ENCODE data around the gene FGFR3.

Gene FGFR3

DNA sequence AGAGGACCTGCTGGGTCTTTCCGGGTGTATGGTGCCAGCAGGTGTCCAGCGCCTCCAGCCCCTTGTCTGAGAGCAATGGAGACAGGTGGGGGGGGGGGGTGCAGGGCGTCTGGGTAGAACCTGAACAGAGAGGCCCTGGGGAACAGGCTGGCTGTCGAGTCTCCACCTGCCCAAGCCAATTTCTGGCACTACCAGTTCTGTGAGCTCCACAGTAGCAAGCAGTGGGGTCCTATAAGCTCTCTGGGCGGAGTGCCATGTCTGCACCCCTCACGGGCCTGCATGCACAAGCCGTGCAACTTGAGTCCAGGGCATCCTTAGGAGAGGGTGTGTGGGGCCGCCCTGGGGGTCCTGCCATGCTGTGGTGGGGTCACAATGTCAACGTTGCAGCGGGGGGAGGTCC lies 10.1 kb upstream of the FGFR3 start:
- no peak overlapping the region for H3K27ac ChIP-seq (ENCODE audit: low read depth, low read length)
- H3K4me1 ChIP-seq (ENCODE audit: control insufficient read depth, insufficient read depth, low read length, unreplicated experiment) = no peaks in the 10 kb centered on the region
- H3K4me3 ChIP-seq (ENCODE audit: low read depth, low read length) = no peak overlapping the region
- no peaks in the 10 kb centered on the region for H3K27me3 ChIP-seq (ENCODE audit: insufficient read depth, low read length)
- H2AFZ ChIP-seq (ENCODE audit: low read length, unreplicated experiment) = no peak overlapping the region
- no peaks in the 10 kb centered on the region for H3K36me3 ChIP-seq (ENCODE audit: insufficient read depth, low read length)
- H3K79me2 ChIP-seq (ENCODE audit: control insufficient read depth, insufficient read depth, low read length, unreplicated experiment) = no peaks in the 10 kb centered on the region

- H3K27ac ChIP-seq (ENCODE audit: low read depth, low read length) = no peak overlapping the region
- H3K27me3 ChIP-seq (ENCODE audit: insufficient read depth, low read length) = no peaks in the 10 kb centered on the region
- H2AFZ ChIP-seq (ENCODE audit: low read length, unreplicated experiment) = no peak overlapping the region
- no peaks in the 10 kb centered on the region for H3K36me3 ChIP-seq (ENCODE audit: insufficient read depth, low read length)
- no peaks in the 10 kb centered on the region for H3K4me1 ChIP-seq (ENCODE audit: control insufficient read depth, insufficient read depth, low read length, unreplicated experiment)
- H3K79me2 ChIP-seq (ENCODE audit: control insufficient read depth, insufficient read depth, low read length, unreplicated experiment) = no peaks in the 10 kb centered on the region
- H3K4me3 ChIP-seq (ENCODE audit: low read depth, low read length) = no peak overlapping the region
Measured at GRCh38 chr4:1783970-1784369, 9.1 kb upstream of the FGFR3 start.

GRCh38 chr4:1784395-1784788 lies 8.7 kb upstream of the FGFR3 start:
- no peak overlapping the region for H3K4me3 ChIP-seq (ENCODE audit: low read depth, low read length)
- no peaks in the 10 kb centered on the region for H3K4me1 ChIP-seq (ENCODE audit: control insufficient read depth, insufficient read depth, low read length, unreplicated experiment)
- H3K36me3 ChIP-seq (ENCODE audit: insufficient read depth, low read length) = no peaks in the 10 kb centered on the region
- H3K27ac ChIP-seq (ENCODE audit: low read depth, low read length) = no peak overlapping the region
- H2AFZ ChIP-seq (ENCODE audit: low read length, unreplicated experiment) = no peak overlapping the region
- H3K27me3 ChIP-seq (ENCODE audit: insufficient read depth, low read length) = no peaks in the 10 kb centered on the region
- no peaks in the 10 kb centered on the region for H3K79me2 ChIP-seq (ENCODE audit: control insufficient read depth, insufficient read depth, low read length, unreplicated experiment)

- H3K27me3 ChIP-seq (ENCODE audit: insufficient read depth, low read length) = no peaks in the 10 kb centered on the region
- no peak overlapping the region for H3K27ac ChIP-seq (ENCODE audit: low read depth, low read length)
- no peaks in the 10 kb centered on the region for H3K4me1 ChIP-seq (ENCODE audit: control insufficient read depth, insufficient read depth, low read length, unreplicated experiment)
- no peaks in the 10 kb centered on the region for H3K36me3 ChIP-seq (ENCODE audit: insufficient read depth, low read length)
- H3K79me2 ChIP-seq (ENCODE audit: control insufficient read depth, insufficient read depth, low read length, unreplicated experiment) = no peaks in the 10 kb centered on the region
- H2AFZ ChIP-seq (ENCODE audit: low read length, unreplicated experiment) = no peak overlapping the region
- H3K4me3 ChIP-seq (ENCODE audit: low read depth, low read length) = no peak overlapping the region
Measured at GRCh38 chr4:1784789-1785591, 8.1 kb upstream of the FGFR3 start.

DNA sequence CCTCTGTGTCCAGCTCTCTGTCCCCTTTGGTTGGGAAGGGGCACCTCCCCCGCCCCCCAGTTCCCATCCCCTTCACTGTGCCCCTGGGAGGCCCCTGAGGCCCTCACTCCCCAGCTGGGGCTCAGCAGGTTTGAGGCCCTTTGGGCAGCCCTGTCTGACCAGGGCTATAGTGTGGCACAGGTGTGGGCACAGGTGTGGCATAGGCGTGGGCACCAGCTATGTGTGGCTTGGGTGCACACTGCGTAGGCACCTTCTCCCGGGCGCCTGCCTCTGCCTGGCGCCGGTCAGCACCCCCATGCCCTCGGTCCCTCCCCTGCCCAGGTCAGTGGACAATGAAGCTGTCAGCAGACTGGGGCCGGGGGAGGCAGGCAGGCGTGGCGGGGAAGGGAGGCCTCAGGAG lies 7.5 kb upstream of the FGFR3 start:
- H3K4me3 ChIP-seq (ENCODE audit: low read depth, low read length) = no peak overlapping the region
- H3K79me2 ChIP-seq (ENCODE audit: control insufficient read depth, insufficient read depth, low read length, unreplicated experiment) = no peaks in the 10 kb centered on the region

GRCh38 chr4:1786544-1787362 lies 6.3 kb upstream of the FGFR3 start:
- Histone ChIP-seq H3K79me2 (ENCODE audit: control insufficient read depth, insufficient read depth, low read length, unreplicated experiment) (no peaks in the 10 kb centered on the region), H3K4me1 (ENCODE audit: control insufficient read depth, insufficient read depth, low read length, unreplicated experiment) (no peaks in the 10 kb centered on the region), H3K27me3 (ENCODE audit: insufficient read depth, low read length) (no peaks in the 10 kb centered on the region), H3K4me3 (ENCODE audit: low read depth, low read length) (no peak overlapping the region), H3K27ac (ENCODE audit: low read depth, low read length) (no peak overlapping the region), H2AFZ (ENCODE audit: low read length, unreplicated experiment) (no peak overlapping the region), H3K36me3 (ENCODE audit: insufficient read depth, low read length) (no peaks in the 10 kb centered on the region)

More for the DNA sequence above, 7.5 kb upstream of the FGFR3 start:
- no peaks in the 10 kb centered on the region for H3K4me1 ChIP-seq (ENCODE audit: control insufficient read depth, insufficient read depth, low read length, unreplicated experiment)
- no peak overlapping the region for H3K27ac ChIP-seq (ENCODE audit: low read depth, low read length)
- H3K27me3 ChIP-seq (ENCODE audit: insufficient read depth, low read length) = no peaks in the 10 kb centered on the region
- H2AFZ ChIP-seq (ENCODE audit: low read length, unreplicated experiment) = no peak overlapping the region
- no peaks in the 10 kb centered on the region for H3K36me3 ChIP-seq (ENCODE audit: insufficient read depth, low read length)

- no peaks in the 10 kb centered on the region for H3K36me3 ChIP-seq (ENCODE audit: insufficient read depth, low read length)
- no peak overlapping the region for H3K27ac ChIP-seq (ENCODE audit: low read depth, low read length)
- H2AFZ ChIP-seq (ENCODE audit: low read length, unreplicated experiment) = no peak overlapping the region
Measured at GRCh38 chr4:1787411-1788077, 5.5 kb upstream of the FGFR3 start.

DNA sequence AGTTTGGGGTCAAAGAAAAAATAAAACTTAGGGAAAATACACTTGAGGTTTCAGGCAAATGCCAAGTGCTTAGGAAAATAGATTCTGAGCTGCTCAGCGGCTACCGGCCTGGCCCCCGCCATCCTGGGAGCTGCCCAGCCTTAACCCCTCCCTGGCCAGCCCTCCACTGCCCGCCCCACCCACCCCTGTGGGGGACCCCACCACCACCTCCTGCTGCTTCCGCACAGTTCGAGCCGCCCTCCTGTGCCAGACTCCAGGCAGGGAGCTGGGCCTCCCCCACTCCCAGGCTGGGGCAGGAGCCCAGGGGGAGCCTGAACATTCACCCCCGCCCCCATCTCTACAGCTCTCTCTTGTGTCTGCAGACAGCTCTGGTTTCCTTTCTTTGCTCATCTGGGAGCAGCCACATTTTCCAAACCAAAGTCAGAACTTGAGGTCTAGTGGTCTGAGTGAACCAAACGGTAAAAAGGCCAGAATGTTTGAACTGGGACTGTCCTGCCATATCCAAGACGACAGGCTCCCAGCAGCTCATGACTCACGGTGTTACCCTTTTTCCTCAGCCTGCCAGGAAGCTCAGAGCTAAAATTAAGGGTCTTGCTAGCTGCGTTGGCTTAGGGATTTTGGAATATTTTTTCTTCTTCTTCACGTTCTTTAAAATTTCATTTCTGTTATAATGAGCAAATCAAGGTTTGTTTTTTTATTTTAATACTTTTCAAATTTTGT lies 4.7 kb upstream of the FGFR3 start:
- Histone ChIP-seq H3K36me3 (ENCODE audit: insufficient read depth, low read length) (no peaks in the 10 kb centered on the region), H2AFZ (ENCODE audit: low read length, unreplicated experiment) (no peak overlapping the region), H3K4me3 (ENCODE audit: low read depth, low read length) (no peak overlapping the region), H3K27ac (ENCODE audit: low read depth, low read length) (no peak overlapping the region), H3K27me3 (ENCODE audit: insufficient read depth, low read length) (peaks cover 5% of the 10 kb centered on the region; the same call in 1 of the 2 replicates), H3K4me1 (ENCODE audit: control insufficient read depth, insufficient read depth, low read length, unreplicated experiment) (no peaks in the 10 kb centered on the region), H3K79me2 (ENCODE audit: control insufficient read depth, insufficient read depth, low read length, unreplicated experiment) (no peaks in the 10 kb centered on the region)

More at GRCh38 chr4:1787411-1788077, 5.5 kb upstream of the FGFR3 start:
- Histone ChIP-seq H3K4me3 (ENCODE audit: low read depth, low read length) (no peak overlapping the region), H3K79me2 (ENCODE audit: control insufficient read depth, insufficient read depth, low read length, unreplicated experiment) (no peaks in the 10 kb centered on the region), H3K4me1 (ENCODE audit: control insufficient read depth, insufficient read depth, low read length, unreplicated experiment) (no peaks in the 10 kb centered on the region), H3K27me3 (ENCODE audit: insufficient read depth, low read length) (peaks cover 2% of the 10 kb centered on the region; the same call in 1 of the 2 replicates)

DNA sequence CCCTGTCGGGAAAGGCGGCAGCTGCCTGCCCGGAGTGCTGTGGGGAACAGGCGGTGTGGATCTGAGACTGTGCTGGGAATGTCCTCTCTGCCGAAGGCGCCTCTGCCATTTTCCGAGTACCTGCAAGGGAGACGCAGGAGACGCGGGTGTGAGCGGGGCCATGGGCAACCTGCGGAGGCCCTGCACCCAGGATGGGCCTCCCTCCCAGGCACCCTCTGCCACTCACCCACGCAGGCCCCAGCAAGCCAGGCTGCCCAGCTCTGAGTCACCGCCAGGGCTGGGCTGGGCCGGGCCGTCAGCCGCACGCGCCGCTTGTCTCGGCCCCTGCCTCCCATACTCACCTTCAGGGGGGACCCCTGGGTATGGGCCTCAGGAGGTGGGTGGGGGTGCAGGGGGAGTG lies 3.5 kb upstream of the FGFR3 start:
- Histone ChIP-seq H3K79me2 (ENCODE audit: control insufficient read depth, insufficient read depth, low read length, unreplicated experiment) (no peaks in the 10 kb centered on the region), H3K27me3 (ENCODE audit: insufficient read depth, low read length) (peaks cover 14% of the 10 kb centered on the region), H3K36me3 (ENCODE audit: insufficient read depth, low read length) (no peaks in the 10 kb centered on the region), H3K4me1 (ENCODE audit: control insufficient read depth, insufficient read depth, low read length, unreplicated experiment) (no peaks in the 10 kb centered on the region), H3K27ac (ENCODE audit: low read depth, low read length) (no peak overlapping the region), H3K4me3 (ENCODE audit: low read depth, low read length) (no peak overlapping the region), H2AFZ (ENCODE audit: low read length, unreplicated experiment) (no peak overlapping the region)

GRCh38 chr4:1790005-1790404 lies 3.1 kb upstream of the FGFR3 start:
- Histone ChIP-seq H2AFZ (ENCODE audit: low read length, unreplicated experiment) (no peak overlapping the region), H3K4me1 (ENCODE audit: control insufficient read depth, insufficient read depth, low read length, unreplicated experiment) (no peaks in the 10 kb centered on the region), H3K27ac (ENCODE audit: low read depth, low read length) (no peak overlapping the region), H3K36me3 (ENCODE audit: insufficient read depth, low read length) (no peaks in the 10 kb centered on the region), H3K27me3 (ENCODE audit: insufficient read depth, low read length) (peaks cover 19% of the 10 kb centered on the region), H3K4me3 (ENCODE audit: low read depth, low read length) (no peak overlapping the region), H3K79me2 (ENCODE audit: control insufficient read depth, insufficient read depth, low read length, unreplicated experiment) (no peaks in the 10 kb centered on the region)
